H9 (cell line): ENCODE results near the gene CCDC102A. TPM values are rescaled to one million over a fixed set of nuclear protein-coding genes. Genes with fewer than 3 reads are reported as not detected.

ENCODE experiments used
- DNase-seq: peaks from one replicate; pipeline ENCODE4 v3.0.0-alpha.2; 2017
- H2AFZ ChIP-seq: one replicate; pipeline ENCODE4 v1.6.1; 2013; ENCODE audit warnings: mild to moderate bottlenecking, low read length, control low read depth, moderate library complexity
- H2AK5ac ChIP-seq: 2 replicates; pipeline ENCODE4 v1.6.1; 2013; ENCODE audit warnings: low read length, control low read depth, mixed read lengths; ENCODE audit not compliant: insufficient read length
- H2BK120ac ChIP-seq: one replicate; pipeline ENCODE4 v1.6.1; 2013; ENCODE audit warnings: low read depth, mild to moderate bottlenecking, low read length, control low read depth, inconsistent platforms; ENCODE audit not compliant: poor library complexity, severe bottlenecking
- H2BK12ac ChIP-seq: 2 replicates; pipeline ENCODE4 v1.6.1; 2013; ENCODE audit warnings: low read length, control low read depth, mixed read lengths, low read depth; ENCODE audit not compliant: insufficient read length
- H2BK15ac ChIP-seq: 2 replicates; pipeline ENCODE4 v1.6.1; 2013; ENCODE audit warnings: low read depth, low read length, control low read depth
- H2BK20ac ChIP-seq: one replicate; pipeline ENCODE4 v1.6.1; 2013; ENCODE audit warnings: low read depth, mild to moderate bottlenecking, low read length, control low read depth, inconsistent platforms; ENCODE audit not compliant: poor library complexity, severe bottlenecking
- H2BK5ac ChIP-seq: 2 replicates; pipeline ENCODE4 v1.6.1; 2013; ENCODE audit warnings: low read length, control low read depth, mixed read lengths; ENCODE audit not compliant: insufficient read length
- H3K14ac ChIP-seq: 2 replicates; pipeline ENCODE4 v1.6.1; 2013; ENCODE audit warnings: low read length, control low read depth; ENCODE audit not compliant: insufficient read depth
- H3K18ac ChIP-seq: 2 replicates; pipeline ENCODE4 v1.6.1; 2013; ENCODE audit warnings: low read depth, mild to moderate bottlenecking, mixed read lengths, low read length, control low read depth; ENCODE audit not compliant: insufficient read length
- H3K23ac ChIP-seq: 2 replicates; pipeline ENCODE4 v1.6.1; 2013; ENCODE audit warnings: low read length, control low read depth, mixed read lengths, low read depth; ENCODE audit not compliant: insufficient read length
- H3K23me2 ChIP-seq: 2 replicates; pipeline ENCODE4 v1.6.1; 2013; ENCODE audit warnings: low read depth, mild to moderate bottlenecking, mixed read lengths, low read length, control low read depth; ENCODE audit not compliant: insufficient read length, poor library complexity, severe bottlenecking
- H3K27ac ChIP-seq: 2 replicates; pipeline ENCODE4 v1.5.1; 2013; ENCODE audit warnings: low read length, control low read depth, mixed read lengths, low read depth; ENCODE audit not compliant: insufficient read length
- H3K27me3 ChIP-seq: 2 replicates; pipeline ENCODE4 v1.6.1; 2013; ENCODE audit warnings: low read length, control low read depth, inconsistent platforms; ENCODE audit not compliant: insufficient read depth
- H3K4ac ChIP-seq: 2 replicates; pipeline ENCODE4 v1.6.1; 2013; ENCODE audit warnings: low read depth, mild to moderate bottlenecking, control low read depth, inconsistent platforms, low read length, moderate library complexity
- H3K4me1 ChIP-seq: 2 replicates; pipeline ENCODE4 v1.6.1; 2013; ENCODE audit warnings: low read length, control low read depth, inconsistent platforms; ENCODE audit not compliant: insufficient read depth
- H3K4me2 ChIP-seq: 2 replicates; pipeline ENCODE4 v1.6.1; 2013; ENCODE audit warnings: low read length, control low read depth, mixed read lengths; ENCODE audit not compliant: insufficient read length, insufficient read depth
- H3K56ac ChIP-seq: 2 replicates; pipeline ENCODE4 v1.6.1; 2013; ENCODE audit warnings: low read depth, mild to moderate bottlenecking, mixed read lengths, low read length, control low read depth; ENCODE audit not compliant: insufficient read length
- H3K79me1 ChIP-seq: 2 replicates; pipeline ENCODE4 v1.6.1; 2013; ENCODE audit warnings: low read depth, mild to moderate bottlenecking, moderate library complexity, low read length, control low read depth, inconsistent platforms; ENCODE audit not compliant: insufficient read depth, poor library complexity, severe bottlenecking
- H3K79me2 ChIP-seq: 2 replicates; pipeline ENCODE4 v1.6.1; 2013; ENCODE audit warnings: low read length, control low read depth, inconsistent platforms; ENCODE audit not compliant: insufficient read depth
- H3K9ac ChIP-seq: 2 replicates; pipeline ENCODE4 v1.6.1; 2013; ENCODE audit warnings: low read length, control low read depth, mixed read lengths; ENCODE audit not compliant: insufficient read length; ENCODE audit errors: extremely low read depth
- H3K9me3 ChIP-seq: one replicate; pipeline ENCODE4 v1.6.1; 2013; ENCODE audit warnings: low read depth, low read length, inconsistent platforms; ENCODE audit not compliant: control insufficient read depth
- H3T11ph ChIP-seq: one replicate; pipeline ENCODE4 v1.6.1; 2013; ENCODE audit warnings: mild to moderate bottlenecking, low read length, control low read depth, inconsistent platforms
- H4K20me1 ChIP-seq: one replicate; pipeline ENCODE4 v1.6.1; 2013; ENCODE audit not compliant: control insufficient read depth, insufficient read length, insufficient read depth
- H4K5ac ChIP-seq: 2 replicates; pipeline ENCODE4 v1.6.1; 2013; ENCODE audit warnings: low read depth, mild to moderate bottlenecking, mixed read lengths, low read length, control low read depth; ENCODE audit not compliant: insufficient read length
- H4K8ac ChIP-seq: replicated peaks from 2 replicates; pipeline ENCODE4 v1.6.1; 2013; ENCODE audit warnings: low read length, control low read depth, mixed read lengths, low read depth; ENCODE audit not compliant: insufficient read length
- H4K91ac ChIP-seq: 2 replicates; pipeline ENCODE4 v1.6.1; 2013; ENCODE audit warnings: low read depth, mild to moderate bottlenecking, moderate library complexity, mixed read lengths, low read length, control low read depth; ENCODE audit not compliant: insufficient read length
- H3K27ac Mint-ChIP-seq, 3 experiments: 2 replicates in 2 of 3; 3 replicates in 1 of 3; pipeline ENCODE4 v1.8.0; 2020 to 2021; ENCODE audit warnings: mixed read lengths in 3 of 3, mild to moderate bottlenecking in 1 of 3, moderate library complexity in 1 of 3
- H3K27me3 Mint-ChIP-seq: 2 replicates; pipeline ENCODE4 v1.8.0; 2021; ENCODE audit warnings: low read depth, mild to moderate bottlenecking, moderate library complexity, mixed read lengths
- H3K36me3 Mint-ChIP-seq, 3 experiments: 2 replicates in 2 of 3; 3 replicates in 1 of 3; pipeline ENCODE4 v1.8.0; 2020 to 2021; ENCODE audit warnings: low read depth in 3 of 3, mixed read lengths in 3 of 3; ENCODE audit not compliant: insufficient read depth in 1 of 3
- H3K4me1 Mint-ChIP-seq, 2 experiments: 2 replicates each; pipeline ENCODE4 v1.8.0; 2020; ENCODE audit warnings: mixed read lengths in 2 of 2
- H3K4me3 Mint-ChIP-seq, 2 experiments: 2 replicates in 1 of 2; 3 replicates in 1 of 2; pipeline ENCODE4 v1.8.0; 2020 to 2021; ENCODE audit warnings: mild to moderate bottlenecking in 2 of 2, mixed read lengths in 2 of 2, moderate library complexity in 1 of 2
- H3K9me3 Mint-ChIP-seq, 2 experiments: 2 replicates in 1 of 2; 3 replicates in 1 of 2; pipeline ENCODE4 v1.8.0; 2020; ENCODE audit warnings: mild to moderate bottlenecking in 2 of 2, mixed read lengths in 2 of 2, moderate library complexity in 1 of 2
- CTCF ChIP-seq: fragments of 200-600 bp; sonication (generic); conservative IDR thresholded peaks from 3 replicates; pipeline ENCODE4 v1.8.0; 2021; ENCODE audit warnings: antibody characterized with exemption, mild to moderate bottlenecking
- WGBS: extraction: QIAGEN DNeasy Blood & Tissue Kit; methylation state at CpG from one replicate; pipeline ENCODE4 v1.1.7; 2013; ENCODE audit warnings: missing lambda C conversion rate, low lambda C conversion rate, mixed read lengths; ENCODE audit not compliant: insufficient read length; ENCODE audit errors: extremely low coverage; 5-methylcytosine and 5-hydroxymethylcytosine counted together
- total RNA-seq: library from RNA; stranded (reverse); gene quantifications from 2 replicates; pipeline ENCODE4 v1.2.1, GENCODE V29; 2021

Gene CCDC102A
- total RNA-seq, 1 experiment from 2014 or later: 8.2 TPM

GRCh38 chr16:57564571-57565270, 28.4 kb upstream of the CCDC102A start:
- H4K20me1 ChIP-seq: no peaks in the 10 kb centered on the region
- no peak overlapping the region for H2BK15ac ChIP-seq
- no peak overlapping the region for H2BK12ac ChIP-seq
- H3K4me2 ChIP-seq: no peak overlapping the region
- no peak overlapping the region for H3K9ac ChIP-seq
- Mint-ChIP-seq H3K27me3 (peaks cover 20% of the 10 kb centered on the region), H3K9me3 (peaks cover 17 to 30% of the 10 kb centered on the region in 2 experiments), H3K36me3 (peaks cover 23 to 34% (median 27%) of the 10 kb centered on the region in 3 experiments), H3K4me3 (no peak overlapping the region), H3K27ac (peak overlapping the region in 1 of 3 experiments; percentile 1; a peak in 2 of 7 replicates), H3K4me1 (peaks cover 0 to 4% of the 10 kb centered on the region in 2 experiments; a peak in 1 of 4 replicates)
- no peak overlapping the region for H2AFZ ChIP-seq
- H3K79me1 ChIP-seq: no peaks in the 10 kb centered on the region
- no peak overlapping the region for H2BK5ac ChIP-seq
- H3T11ph ChIP-seq: no peak overlapping the region
- H2AK5ac ChIP-seq: no peak overlapping the region
- no peak overlapping the region for H3K14ac ChIP-seq
- no peak overlapping the region for H4K5ac ChIP-seq
- no CpG with 5 or more reads among the region's 10 CpGs for WGBS
- H4K91ac ChIP-seq: no peak overlapping the region
- no peak for TF ChIP-seq CTCF
- H3K56ac ChIP-seq: no peak overlapping the region
- no peak overlapping the region for H3K27ac ChIP-seq
- H3K79me2 ChIP-seq: no peaks in the 10 kb centered on the region
- no peak overlapping the region for H2BK20ac ChIP-seq
- no peak overlapping the region for H2BK120ac ChIP-seq
- no peaks in the 10 kb centered on the region for H3K23me2 ChIP-seq
- H3K23ac ChIP-seq: no peak overlapping the region
- no peak for DNase-seq
- no peak overlapping the region for H3K4ac ChIP-seq
- no peaks in the 10 kb centered on the region for H3K27me3 ChIP-seq
- H3K9me3 ChIP-seq: no peaks in the 10 kb centered on the region
- H3K4me1 ChIP-seq: no peaks in the 10 kb centered on the region
- no peak overlapping the region for H3K18ac ChIP-seq
- H4K8ac ChIP-seq: no peak overlapping the region
